Pancreas (tissue), 10 donors: Measurements from ENCODE around the gene MRPS34. TPM values are rescaled to one million over a fixed set of nuclear protein-coding genes. Genes with fewer than 3 reads are reported as not detected.

Source experiments
- ATAC-seq, 4 donors: fragments of 200-7000 bp; cut with Tn5 transposase; one replicate each; pipeline versions ENCODE4 v1.8.0 to v1.9.1; 2020; ENCODE audit warnings: mild to moderate bottlenecking in 4 of 4, moderate library complexity in 4 of 4
- DNase-seq, 6 donors: peaks; one replicate each; pipeline ENCODE4 v3.0.0-alpha.2; 2020
- FAIRE-seq: peaks from 2 replicates; lab custom pipeline; 2012; peaks lifted over from hg19 to GRCh38; lab: Jason Lieb, UNC
- H3K27ac ChIP-seq, 4 donors: fragments of 200-600 bp; sonication (generic); 1 replicate in 3 of 4; 2 replicates in 1 of 4; pipeline versions ENCODE4 v1.5.0 to v1.8.0; 2020
- H3K27me3 ChIP-seq, 4 donors: fragments of 200-600 bp; one replicate each; pipeline ENCODE4 v1.8.0; 2021
- H3K36me3 ChIP-seq, 3 donors: fragments of 200-600 bp; sonication (generic) in 1 of 3; one replicate each; pipeline versions ENCODE4 v1.5.0 to v1.8.0; 2020 to 2021
- H3K4me1 ChIP-seq, 3 donors: fragments of 200-600 bp; one replicate each; pipeline ENCODE4 v1.8.0; 2021
- H3K4me3 ChIP-seq, 4 donors: fragments of 200-600 bp; sonication (generic) in 2 of 4; one replicate each; pipeline versions ENCODE4 v1.5.0 to v1.8.0; 2020 to 2021
- H3K9me3 ChIP-seq, 4 donors: fragments of 200-600 bp; one replicate each; pipeline ENCODE4 v1.8.0; 2021
- WGBS, 2 donors: extraction: QIAGEN DNeasy Blood & Tissue Kit; methylation state at CpG; one replicate each; pipeline ENCODE4 v1.1.7; 2013; 5-methylcytosine and 5-hydroxymethylcytosine counted together
- intact Hi-C, 3 donors: fragments of 100-400 bp; cut with DNase I; formaldehyde crosslinking; loops; one replicate each; pipeline versions ENCODE4 v1.11.1 to v1.14.2; 2022
- polyA plus RNA-seq, 2 donors: library from polyadenylated mRNA; stranded (reverse); fragments of 200-250 nt; gene quantifications; one replicate each; pipeline ENCODE4 v1.2.3, GENCODE V29; 2013
- total RNA-seq, 6 donors: library from RNA; stranded (reverse); fragmentation: NEBNext Ultra II Directional in 4 of 6; extraction: Animal tissue kit (Norgen Biotek cat#: 25700) in 4 of 6; gene quantifications; one replicate each; pipeline versions ENCODE4 v1.2.1 to v1.2.4, GENCODE V29; 2021 to 2023
- TF ChIP-seq, protein P1 (sequence below), 4 donors: fragments of 200-600 bp; sonication (generic) in 3 of 4; IDR thresholded peaks; one replicate each; pipeline versions ENCODE4 v1.5.0 to v1.8.0; 2021; ENCODE audit warnings: antibody characterized with exemption in 4 of 4
- donor health status: healthy with polysubstance abuse.
- donor health status: DM: no; HTN: no; CAD: no; lungs with moderate emphysema.
- donor health status: DM: no; HTN: no; CAD: no.
- donor health status: control.
- donor health status: control.
- donor health status: Bipolar disorder and iron deficiency.
- donor health status: DM: yes; HTN: yes; CAD: no.
- donor health status: DM: no; HTN: no; CAD: no.
- donor health status: DM: no; HTN: no; CAD: no.
- donor health status: DM: yes; HTN: yes; CAD: no.

Gene MRPS34
- total and polyA plus RNA-seq, 8 donors = 42.4 to 84.1 (median 58.3) TPM

DNA sequence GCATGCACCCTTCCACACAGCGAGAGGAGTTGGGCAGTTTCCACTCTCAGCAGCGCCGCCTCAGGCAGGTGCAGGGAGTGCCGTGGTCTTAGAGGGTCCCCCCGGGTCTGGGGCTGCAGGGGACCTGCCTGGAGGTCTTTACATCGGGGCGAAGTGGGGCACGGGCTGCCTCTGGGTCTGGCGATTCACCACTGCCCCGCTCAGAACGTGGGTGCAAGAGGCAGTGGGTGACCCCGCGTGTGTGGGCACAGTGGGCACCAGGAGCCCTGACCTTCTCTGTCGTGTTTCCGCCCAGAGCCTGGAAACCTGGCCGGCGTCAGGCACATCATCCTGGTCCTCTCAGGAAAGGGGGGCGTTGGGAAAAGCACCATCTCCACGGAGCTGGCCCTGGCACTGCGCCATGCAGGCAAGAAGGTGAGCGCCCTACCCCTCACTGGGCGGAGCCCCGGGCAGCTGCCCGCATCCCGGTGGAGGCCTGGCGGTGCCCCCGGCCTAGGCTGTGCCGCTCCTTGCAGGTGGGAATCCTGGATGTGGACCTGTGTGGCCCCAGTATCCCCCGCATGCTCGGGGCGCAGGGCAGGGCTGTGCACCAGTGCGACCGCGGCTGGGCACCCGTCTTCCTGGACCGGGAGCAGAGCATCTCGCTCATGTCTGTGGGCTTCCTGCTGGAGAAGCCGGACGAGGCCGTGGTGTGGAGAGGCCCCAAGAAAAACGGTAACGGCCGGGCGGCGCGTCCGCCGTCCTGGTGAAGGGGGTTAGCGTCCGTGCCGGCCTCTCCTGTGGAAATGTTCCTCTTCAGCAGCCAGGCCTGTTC lies 13.5 kb upstream of the MRPS34 start:
- WGBS, 2 donors = 87 to 88% methylated on average over 44 to 51 of the region's 51 CpGs
- FAIRE-seq = no peak
- H3K27ac ChIP-seq = no peak overlapping the region
- TF ChIP-seq, protein P1, sequence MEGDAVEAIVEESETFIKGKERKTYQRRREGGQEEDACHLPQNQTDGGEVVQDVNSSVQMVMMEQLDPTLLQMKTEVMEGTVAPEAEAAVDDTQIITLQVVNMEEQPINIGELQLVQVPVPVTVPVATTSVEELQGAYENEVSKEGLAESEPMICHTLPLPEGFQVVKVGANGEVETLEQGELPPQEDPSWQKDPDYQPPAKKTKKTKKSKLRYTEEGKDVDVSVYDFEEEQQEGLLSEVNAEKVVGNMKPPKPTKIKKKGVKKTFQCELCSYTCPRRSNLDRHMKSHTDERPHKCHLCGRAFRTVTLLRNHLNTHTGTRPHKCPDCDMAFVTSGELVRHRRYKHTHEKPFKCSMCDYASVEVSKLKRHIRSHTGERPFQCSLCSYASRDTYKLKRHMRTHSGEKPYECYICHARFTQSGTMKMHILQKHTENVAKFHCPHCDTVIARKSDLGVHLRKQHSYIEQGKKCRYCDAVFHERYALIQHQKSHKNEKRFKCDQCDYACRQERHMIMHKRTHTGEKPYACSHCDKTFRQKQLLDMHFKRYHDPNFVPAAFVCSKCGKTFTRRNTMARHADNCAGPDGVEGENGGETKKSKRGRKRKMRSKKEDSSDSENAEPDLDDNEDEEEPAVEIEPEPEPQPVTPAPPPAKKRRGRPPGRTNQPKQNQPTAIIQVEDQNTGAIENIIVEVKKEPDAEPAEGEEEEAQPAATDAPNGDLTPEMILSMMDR (IDR thresholded peaks at IDR 0.05) = no peak
- no peak for ATAC-seq
- peaks cover 0 to 8% (median 5%) of the 10 kb centered on the region in 3 donors for H3K4me1 ChIP-seq
- no peak overlapping the region for H3K4me3 ChIP-seq
- DNase-seq = peak in 3 of 6 donors; percentile 55 to 81 (median 60)
- no peaks in the 10 kb centered on the region for H3K36me3 ChIP-seq
- H3K9me3 ChIP-seq = no peaks in the 10 kb centered on the region
- H3K27me3 ChIP-seq = no peaks in the 10 kb centered on the region
- intact Hi-C loops = no loop called here

DNA sequence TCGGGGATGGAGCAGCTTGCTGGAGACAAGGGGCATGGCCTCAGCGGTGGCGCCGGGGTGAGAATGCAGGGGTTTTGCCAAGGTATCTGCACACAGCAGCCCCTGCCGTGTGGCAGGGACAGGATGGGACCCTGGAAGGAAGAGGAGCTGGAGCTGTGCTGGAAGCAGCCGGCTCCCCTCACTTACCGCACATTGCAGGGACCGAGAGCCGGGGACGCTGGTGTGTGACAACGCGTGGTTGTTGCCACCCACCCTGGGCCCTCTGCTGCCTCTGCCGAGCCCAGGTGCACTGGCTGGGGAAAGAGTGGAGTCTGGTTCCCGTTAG lies 12.9 kb upstream of the MRPS34 start:
- no peak for FAIRE-seq
- DNase-seq = peak in 1 of 6 donors; percentile 67
- no peak for ATAC-seq
- H3K9me3 ChIP-seq = no peaks in the 10 kb centered on the region
- 87 to 91% methylated on average over 14 of the region's 14 CpGs for WGBS, 2 donors
- H3K36me3 ChIP-seq = no peaks in the 10 kb centered on the region
- H3K4me1 ChIP-seq = peaks cover 5 to 14% (median 9%) of the 10 kb centered on the region in 3 donors
- H3K27ac ChIP-seq = no peak overlapping the region
- H3K27me3 ChIP-seq = no peaks in the 10 kb centered on the region
- TF ChIP-seq, protein P1 (IDR thresholded peaks at IDR 0.05) = no peak
- no peak overlapping the region for H3K4me3 ChIP-seq
- intact Hi-C loops = no loop called here

DNA sequence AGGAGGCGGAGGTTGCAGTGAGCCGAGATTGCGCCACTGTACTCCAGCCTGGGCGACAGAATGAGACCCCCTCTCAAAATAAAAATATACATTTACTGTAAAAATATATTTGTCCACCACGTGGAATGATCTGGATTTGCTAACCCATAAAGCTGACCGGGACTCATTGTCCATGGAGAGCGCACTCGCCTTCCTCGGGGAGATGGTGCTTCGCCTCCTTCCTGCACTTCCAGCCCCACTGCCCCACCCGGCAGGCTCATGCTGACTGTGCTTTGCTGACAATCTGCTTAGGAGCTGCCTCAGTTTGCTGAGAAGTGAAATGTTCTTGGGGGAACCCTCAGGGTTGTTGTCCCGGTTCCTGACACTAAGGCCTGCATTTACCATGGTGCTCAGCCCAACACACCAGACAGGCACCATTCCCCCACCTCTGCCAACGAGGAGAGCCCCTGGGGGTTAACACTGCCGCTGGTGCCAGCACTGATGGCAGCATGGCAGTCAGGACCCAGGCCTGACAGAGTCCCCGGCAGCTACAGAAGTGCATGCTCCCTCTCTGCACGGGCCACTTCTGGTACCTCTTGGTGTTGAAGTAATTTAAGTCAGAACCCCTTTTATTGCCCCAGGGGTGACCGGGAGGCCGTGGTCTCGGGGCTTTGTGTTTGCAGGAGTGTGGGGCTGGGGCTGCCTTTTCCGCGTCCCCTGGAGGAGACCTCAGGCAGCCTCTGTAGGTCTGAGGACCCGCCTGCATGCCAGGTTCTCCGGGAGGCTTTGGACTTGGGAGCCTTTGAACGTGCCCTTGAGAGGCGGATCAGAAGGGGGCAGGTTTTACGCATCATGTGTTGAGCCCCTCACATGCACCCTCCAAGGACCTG lies 12.3 kb upstream of the MRPS34 start:
- no peaks in the 10 kb centered on the region for H3K27me3 ChIP-seq
- DNase-seq (peak in 2 of 6 donors; percentile 16 to 26), ATAC-seq (no peak), FAIRE-seq (no peak)
- TF ChIP-seq, protein P1 (IDR thresholded peaks at IDR 0.05) = no peak
- no peaks in the 10 kb centered on the region for H3K36me3 ChIP-seq
- no peak overlapping the region for H3K4me3 ChIP-seq
- no peaks in the 10 kb centered on the region for H3K9me3 ChIP-seq
- peaks cover 11 to 16% (median 15%) of the 10 kb centered on the region in 3 donors for H3K4me1 ChIP-seq
- intact Hi-C loops = no loop called here
- no peak overlapping the region for H3K27ac ChIP-seq
- 83 to 87% methylated on average over 26 of the region's 26 CpGs for whole genome bisulfite sequencing, 2 donors

DNA sequence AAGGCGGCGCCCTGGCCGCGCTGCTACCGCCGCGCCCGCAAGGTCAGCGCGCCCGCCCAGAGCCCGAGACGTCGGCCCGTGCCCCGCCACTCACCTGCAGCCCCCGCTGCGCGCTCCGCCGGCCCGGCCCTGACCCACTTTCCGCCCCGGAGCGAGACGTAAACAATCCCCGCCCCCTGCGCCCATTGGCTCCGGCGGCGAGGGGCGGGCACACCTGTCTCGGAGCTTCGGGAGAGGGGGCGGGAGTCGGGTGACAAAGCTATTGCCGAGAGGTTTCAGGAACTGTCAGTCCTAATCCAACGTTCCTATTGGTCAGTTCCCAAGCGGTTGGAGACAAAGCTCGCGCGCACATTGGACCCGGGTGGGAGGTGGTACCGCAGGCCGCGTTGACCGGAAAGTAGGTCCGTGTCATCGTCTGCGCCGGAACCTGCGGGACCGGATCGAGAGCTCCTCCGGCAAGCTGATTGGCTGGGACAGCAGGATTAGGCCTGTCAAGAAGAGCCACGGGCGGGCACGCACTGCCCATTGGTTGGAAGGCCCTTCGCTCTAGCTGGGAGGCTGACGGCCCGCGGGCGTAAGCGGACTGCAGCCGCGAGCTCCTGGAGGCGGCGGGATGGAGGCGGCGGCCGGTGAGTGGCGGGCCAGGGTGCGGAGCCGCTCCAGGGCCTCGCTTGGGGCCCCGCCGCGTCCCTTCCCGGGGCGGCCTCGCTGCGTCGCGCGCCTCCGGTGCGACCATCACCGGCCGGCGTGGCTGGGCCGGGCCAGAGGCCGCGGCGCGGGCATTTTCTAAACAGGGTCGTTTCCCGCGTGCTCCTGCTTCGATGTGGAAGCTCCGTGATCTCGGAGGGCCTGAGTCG lies 9.7 kb upstream of the MRPS34 start, which contains the start of the genes NUBP2 and SPSB3:
TSS of gene NUBP2 (plus strand) at position 553 of the 857 bp plus-strand sequence. CDS start at position 614, 61 bp downstream.
TSS of gene SPSB3 (minus strand) at position 164 of the 857 bp plus-strand sequence. CDS start 1,088 bp downstream, outside the sequence.
- H3K36me3 ChIP-seq = peaks cover 0 to 6% (median 5%) of the 10 kb centered on the region in 3 donors
- peak; percentile 99 for FAIRE-seq
- peak within 1 kb of the TSS; percentile 75 to 97 (median 93) for H3K4me3 ChIP-seq
- peak; percentile 96 to 100 (median 100) for DNase-seq
- peak within 1 kb of the TSS; percentile 85 to 96 (median 88) for H3K27ac ChIP-seq
- peaks cover 11 to 17% (median 16%) of the 10 kb centered on the region in 3 donors for H3K4me1 ChIP-seq
- TF ChIP-seq, protein P1 (IDR thresholded peaks at IDR 0.05) = no peak
- intact Hi-C loops = no loop called here
- H3K9me3 ChIP-seq = no peaks in the 10 kb centered on the region
- ATAC-seq = peak; percentile 88 to 95 (median 90)
- WGBS, 2 donors = 0% methylated on average over 81 to 102 of the region's 102 CpGs
- H3K27me3 ChIP-seq = no peaks in the 10 kb centered on the region
